ENCODE results near the gene URB1.

URB1 gene

GRCh38 chr21:32351428-32351827, 41.4 kb downstream of the URB1 start:
- H3K4me1 ChIP-seq (ENCODE audit: control insufficient read depth, insufficient read depth, low read length), result no peaks in the 10 kb centered on the region
- H3K9me3 ChIP-seq (ENCODE audit: control insufficient read depth, insufficient read depth, low read depth, low read length), result no peaks in the 10 kb centered on the region
- no peak overlapping the region for H3K27ac ChIP-seq (ENCODE audit: low read depth, low read length)
- H3K27me3 ChIP-seq (ENCODE audit: control insufficient read depth, insufficient read depth, low read length), result no peaks in the 10 kb centered on the region
- no peak overlapping the region for H3K9ac ChIP-seq (ENCODE audit: low read length)
- H3K36me3 ChIP-seq (ENCODE audit: control insufficient read depth, insufficient read depth, low read length), result peaks cover 100% of the 10 kb centered on the region
- H3K4me3 ChIP-seq (ENCODE audit: low read depth, low read length), result no peak overlapping the region

DNA sequence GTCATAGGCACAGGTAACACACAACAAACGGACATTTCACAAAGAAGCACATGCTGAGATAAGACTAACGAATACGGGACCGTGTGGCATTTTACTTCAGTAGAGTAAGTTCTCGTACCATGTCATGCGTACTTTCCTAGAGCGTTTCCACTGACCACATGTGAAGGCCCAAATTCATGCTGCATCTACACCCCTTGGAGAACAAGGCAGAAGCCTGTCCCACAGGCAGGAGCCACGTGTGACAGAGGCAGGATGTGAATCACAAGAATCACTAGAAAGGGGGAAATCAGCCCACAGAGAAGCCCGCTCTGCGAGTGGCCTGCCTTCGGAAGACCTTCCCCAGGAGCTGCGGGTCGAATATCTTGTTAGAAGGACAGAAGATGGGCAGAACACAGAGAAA, 41.8 kb downstream of the URB1 start:
- H3K4me1 ChIP-seq (ENCODE audit: control insufficient read depth, insufficient read depth, low read length), result no peaks in the 10 kb centered on the region
- H3K4me3 ChIP-seq (ENCODE audit: low read depth, low read length), result no peak overlapping the region
- no peak overlapping the region for H3K27ac ChIP-seq (ENCODE audit: low read depth, low read length)
- H3K9me3 ChIP-seq (ENCODE audit: control insufficient read depth, insufficient read depth, low read depth, low read length), result no peaks in the 10 kb centered on the region
- peaks cover 100% of the 10 kb centered on the region for H3K36me3 ChIP-seq (ENCODE audit: control insufficient read depth, insufficient read depth, low read length)
- H3K9ac ChIP-seq (ENCODE audit: low read length), result no peak overlapping the region
- H3K27me3 ChIP-seq (ENCODE audit: control insufficient read depth, insufficient read depth, low read length), result no peaks in the 10 kb centered on the region

DNA sequence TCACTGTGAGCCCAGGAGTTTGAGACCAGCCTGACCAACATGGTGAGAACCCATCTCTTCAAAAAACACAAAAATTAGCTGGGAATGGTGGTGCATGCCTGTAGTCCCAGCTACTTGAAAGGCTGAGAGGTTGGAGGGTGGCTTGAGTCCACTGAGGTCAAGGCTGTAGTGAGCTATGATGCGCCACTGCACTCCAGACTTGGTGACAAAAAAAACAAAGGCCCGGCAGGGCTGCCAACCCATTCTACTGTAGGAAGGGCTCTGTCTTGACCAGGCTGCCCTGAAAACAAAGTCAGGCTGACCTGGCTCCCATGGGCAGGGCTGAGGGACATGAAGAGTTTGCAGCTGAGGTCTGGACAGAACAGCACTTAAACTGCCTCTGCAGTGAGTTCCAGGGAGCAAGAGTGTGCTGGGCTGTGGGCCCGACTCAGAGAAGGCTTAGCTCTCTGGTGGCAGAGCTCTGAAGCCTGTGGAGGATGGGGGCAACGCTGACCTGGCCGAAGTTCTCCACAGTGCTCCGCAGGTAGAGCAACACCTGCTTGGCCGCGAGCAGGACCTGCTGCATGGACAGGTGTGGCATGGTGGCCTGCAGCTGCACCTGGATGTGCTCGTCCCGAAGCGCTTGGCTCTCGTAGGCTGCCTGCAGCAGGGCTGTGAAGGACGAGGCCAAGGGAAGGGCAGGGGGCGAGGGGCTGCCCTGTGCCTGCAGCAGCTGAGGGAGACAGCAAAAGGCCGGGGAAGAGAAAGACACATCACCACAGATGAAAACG, 42.4 kb downstream of the URB1 start:
- no peaks in the 10 kb centered on the region for H3K9me3 ChIP-seq (ENCODE audit: control insufficient read depth, insufficient read depth, low read depth, low read length)
- no peaks in the 10 kb centered on the region for H3K4me1 ChIP-seq (ENCODE audit: control insufficient read depth, insufficient read depth, low read length)
- H3K4me3 ChIP-seq (ENCODE audit: low read depth, low read length), result no peak overlapping the region
- H3K27me3 ChIP-seq (ENCODE audit: control insufficient read depth, insufficient read depth, low read length), result no peaks in the 10 kb centered on the region
- no peak overlapping the region for H3K9ac ChIP-seq (ENCODE audit: low read length)
- peaks cover 100% of the 10 kb centered on the region for H3K36me3 ChIP-seq (ENCODE audit: control insufficient read depth, insufficient read depth, low read length)
- no peak overlapping the region for H3K27ac ChIP-seq (ENCODE audit: low read depth, low read length)

DNA sequence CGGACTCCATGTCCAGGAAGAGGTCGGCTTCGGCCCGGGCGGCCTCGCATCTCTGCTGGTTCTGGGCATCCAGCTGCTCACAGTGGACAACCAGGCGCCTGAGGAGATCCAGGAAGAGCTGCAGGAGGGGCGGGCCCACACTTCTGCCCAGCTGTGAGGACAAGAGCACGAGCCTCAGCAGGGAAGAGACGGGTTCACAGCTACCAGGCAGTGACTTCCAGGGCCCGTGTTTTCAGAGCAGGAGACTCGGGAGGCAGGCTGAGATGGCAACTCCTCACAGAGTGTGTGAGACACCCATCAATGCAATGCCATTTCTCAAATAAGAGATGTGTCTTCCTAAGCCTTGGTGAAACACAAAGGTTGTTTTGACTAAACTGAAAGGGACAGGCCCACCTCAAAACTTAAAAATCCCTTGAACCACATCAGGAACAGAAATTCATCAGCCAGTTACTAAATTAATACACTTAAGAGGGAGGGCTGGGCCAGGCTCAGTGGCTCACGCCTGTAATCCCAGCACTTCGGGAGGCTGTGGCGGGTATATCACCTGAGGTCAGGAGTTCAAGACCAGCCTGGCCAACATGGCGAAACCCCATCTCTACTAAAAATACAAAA, 43.4 kb downstream of the URB1 start:
- H3K9ac ChIP-seq (ENCODE audit: low read length), result no peak overlapping the region
- H3K27me3 ChIP-seq (ENCODE audit: control insufficient read depth, insufficient read depth, low read length), result no peaks in the 10 kb centered on the region
- H3K4me1 ChIP-seq (ENCODE audit: control insufficient read depth, insufficient read depth, low read length), result no peaks in the 10 kb centered on the region
- no peak overlapping the region for H3K4me3 ChIP-seq (ENCODE audit: low read depth, low read length)
- peaks cover 100% of the 10 kb centered on the region for H3K36me3 ChIP-seq (ENCODE audit: control insufficient read depth, insufficient read depth, low read length)
- H3K9me3 ChIP-seq (ENCODE audit: control insufficient read depth, insufficient read depth, low read depth, low read length), result 0 out of 2 replicates have a peak, but pooled peaks cover under 1% of the 10 kb centered on the region
- no peak overlapping the region for H3K27ac ChIP-seq (ENCODE audit: low read depth, low read length)

DNA sequence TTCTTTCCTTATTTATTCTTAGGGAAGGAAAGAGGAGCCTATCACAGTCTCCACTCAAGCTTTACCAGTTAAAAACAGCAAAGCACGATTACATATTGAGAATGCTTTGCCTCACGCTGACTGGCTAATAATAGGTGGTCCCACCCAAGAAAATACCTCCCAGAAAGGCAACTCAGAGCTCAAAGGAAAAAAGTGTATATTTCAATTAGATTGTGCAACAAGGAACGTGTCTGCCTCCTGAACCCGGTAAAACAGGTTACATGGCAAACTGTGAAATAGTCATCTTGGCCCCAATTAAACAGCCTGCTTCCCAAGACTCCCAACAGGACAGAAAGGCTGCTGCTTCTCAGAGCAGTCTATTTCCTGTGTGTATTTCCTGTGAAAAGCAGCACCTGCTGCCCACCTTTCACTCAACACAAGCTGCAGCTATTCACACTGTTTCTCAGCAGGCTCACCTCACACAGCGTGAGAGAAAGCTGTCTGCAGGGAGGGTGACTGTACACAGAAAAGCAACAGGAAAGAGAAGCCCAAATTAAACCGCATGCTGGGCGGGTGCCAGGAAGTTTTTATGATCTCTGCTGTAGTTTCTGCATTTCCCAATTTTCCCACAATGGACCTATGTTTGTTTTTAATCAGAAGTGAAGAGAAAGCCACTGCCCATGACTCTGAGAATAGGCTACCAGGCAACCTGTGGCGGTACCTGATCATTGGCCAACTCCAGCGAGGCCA, 44.0 kb downstream of the URB1 start:
- no peak overlapping the region for H3K27ac ChIP-seq (ENCODE audit: low read depth, low read length)

DNA sequence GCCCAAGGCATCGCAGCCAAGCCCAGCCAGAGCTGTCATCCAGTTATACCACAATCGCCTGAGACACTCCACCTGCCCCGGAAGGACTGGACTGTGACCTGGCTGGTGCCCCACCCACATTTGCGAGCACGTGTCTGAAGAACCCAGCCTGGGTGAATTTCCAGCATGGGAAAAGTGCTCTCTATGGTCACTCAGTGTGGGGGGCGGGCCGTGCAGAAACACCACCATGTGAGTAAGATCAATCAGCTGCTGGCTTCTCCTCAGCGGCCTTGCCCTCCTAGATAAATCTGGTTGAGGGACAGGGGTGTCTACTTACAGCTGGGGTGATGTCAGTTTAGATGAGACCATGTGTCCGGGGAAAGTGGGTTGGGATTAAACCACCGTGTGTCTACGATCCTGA, 44.8 kb downstream of the URB1 start:
- Histone ChIP-seq H3K9ac (ENCODE audit: low read length) (no peak overlapping the region), H3K4me3 (ENCODE audit: low read depth, low read length) (no peak overlapping the region), H3K36me3 (ENCODE audit: control insufficient read depth, insufficient read depth, low read length) (peaks cover 100% of the 10 kb centered on the region), H3K27ac (ENCODE audit: low read depth, low read length) (no peak overlapping the region), H3K27me3 (ENCODE audit: control insufficient read depth, insufficient read depth, low read length) (no peaks in the 10 kb centered on the region), H3K4me1 (ENCODE audit: control insufficient read depth, insufficient read depth, low read length) (no peaks in the 10 kb centered on the region), H3K9me3 (ENCODE audit: control insufficient read depth, insufficient read depth, low read depth, low read length) (0 out of 2 replicates have a peak, but pooled peaks cover 3% of the 10 kb centered on the region)

More for the DNA sequence above, 44.0 kb downstream of the URB1 start:
- Histone ChIP-seq H3K27me3 (ENCODE audit: control insufficient read depth, insufficient read depth, low read length) (no peaks in the 10 kb centered on the region), H3K9ac (ENCODE audit: low read length) (no peak overlapping the region), H3K4me3 (ENCODE audit: low read depth, low read length) (no peak overlapping the region), H3K4me1 (ENCODE audit: control insufficient read depth, insufficient read depth, low read length) (no peaks in the 10 kb centered on the region), H3K36me3 (ENCODE audit: control insufficient read depth, insufficient read depth, low read length) (peaks cover 100% of the 10 kb centered on the region), H3K9me3 (ENCODE audit: control insufficient read depth, insufficient read depth, low read depth, low read length) (0 out of 2 replicates have a peak, but pooled peaks cover 3% of the 10 kb centered on the region)

DNA sequence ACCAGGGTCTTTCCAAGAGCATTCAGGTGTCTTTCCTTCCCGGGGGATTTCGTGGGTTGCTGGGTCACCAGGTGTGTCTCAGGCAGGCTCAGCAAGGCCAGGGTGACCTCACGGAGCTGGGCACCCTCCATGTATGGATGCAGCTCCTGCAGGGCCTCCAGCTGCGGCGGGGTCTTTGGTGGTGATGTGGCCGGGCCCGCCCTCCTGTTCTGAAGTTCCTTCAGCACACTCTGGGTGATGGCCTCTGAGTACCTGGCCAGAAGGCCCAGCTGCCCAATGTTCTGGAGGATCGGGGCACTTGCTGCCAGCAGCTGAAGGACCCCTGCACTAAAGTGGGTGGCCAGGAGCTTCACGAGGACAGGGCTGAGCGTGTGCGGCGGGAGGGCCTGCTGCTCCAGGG, 45.5 kb downstream of the URB1 start:
- Histone ChIP-seq H3K36me3 (ENCODE audit: control insufficient read depth, insufficient read depth, low read length) (peaks cover 99% of the 10 kb centered on the region), H3K27ac (ENCODE audit: low read depth, low read length) (no peak overlapping the region; the same call in 1 of the 2 replicates), H3K27me3 (ENCODE audit: control insufficient read depth, insufficient read depth, low read length) (no peaks in the 10 kb centered on the region), H3K9ac (ENCODE audit: low read length) (no peak overlapping the region), H3K4me1 (ENCODE audit: control insufficient read depth, insufficient read depth, low read length) (no peaks in the 10 kb centered on the region), H3K9me3 (ENCODE audit: control insufficient read depth, insufficient read depth, low read depth, low read length) (0 out of 2 replicates have a peak, but pooled peaks cover 3% of the 10 kb centered on the region), H3K4me3 (ENCODE audit: low read depth, low read length) (no peak overlapping the region)

GRCh38 chr21:32346951-32347350, 45.9 kb downstream of the URB1 start:
- Histone ChIP-seq H3K9me3 (ENCODE audit: control insufficient read depth, insufficient read depth, low read depth, low read length) (0 out of 2 replicates have a peak, but pooled peaks cover 3% of the 10 kb centered on the region), H3K4me3 (ENCODE audit: low read depth, low read length) (no peak overlapping the region), H3K4me1 (ENCODE audit: control insufficient read depth, insufficient read depth, low read length) (no peaks in the 10 kb centered on the region), H3K27ac (ENCODE audit: low read depth, low read length) (no peak overlapping the region; the same call in 1 of the 2 replicates), H3K27me3 (ENCODE audit: control insufficient read depth, insufficient read depth, low read length) (no peaks in the 10 kb centered on the region), H3K9ac (ENCODE audit: low read length) (no peak overlapping the region), H3K36me3 (ENCODE audit: control insufficient read depth, insufficient read depth, low read length) (peaks cover 99% of the 10 kb centered on the region)

DNA sequence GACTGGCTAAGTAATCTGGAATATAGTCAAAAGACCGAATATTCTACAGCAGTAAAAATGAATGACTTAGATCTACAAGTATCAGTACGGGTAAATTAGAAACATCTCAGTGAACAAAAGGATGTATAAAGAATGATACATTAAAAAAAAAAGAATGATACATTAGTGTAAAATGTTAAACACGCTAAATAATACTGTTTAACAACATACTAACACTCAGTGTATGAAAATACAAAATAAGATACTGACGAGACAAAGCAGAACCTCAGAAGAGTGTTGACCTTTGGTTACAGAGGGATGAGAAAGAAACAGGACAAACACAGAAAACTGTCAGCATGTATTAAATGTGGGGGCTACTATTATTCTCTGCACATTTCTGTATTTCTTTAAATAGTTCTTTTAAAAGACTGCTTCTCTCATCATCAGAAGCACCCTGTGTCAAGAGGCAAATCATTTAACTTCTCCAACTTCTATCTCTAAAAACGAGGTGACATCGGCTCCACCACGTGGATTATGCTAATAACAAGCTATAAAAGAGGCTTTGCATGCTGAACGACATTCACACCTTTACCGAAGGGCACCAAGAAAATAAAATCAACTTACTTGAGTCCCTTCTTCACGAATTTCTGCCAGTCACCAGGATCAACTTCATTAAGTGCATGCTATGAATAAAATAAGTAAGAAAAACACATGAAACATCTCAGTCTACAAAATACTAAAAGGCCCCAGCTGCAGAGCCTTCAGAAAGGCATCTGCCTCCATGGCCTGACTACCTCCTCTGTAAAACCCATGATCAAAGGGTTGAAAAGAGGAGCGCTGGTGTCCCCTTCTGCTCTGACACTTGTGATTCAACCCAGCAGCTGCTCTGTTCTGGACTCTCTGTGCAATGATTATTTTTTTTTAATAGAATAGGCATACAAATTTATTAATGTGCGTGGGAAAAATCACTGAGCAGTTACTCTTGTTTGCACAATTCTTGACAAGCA, 51.7 kb downstream of the URB1 start:
- Histone ChIP-seq H3K27ac (ENCODE audit: low read depth, low read length) (no peak overlapping the region), H3K9me3 (ENCODE audit: control insufficient read depth, insufficient read depth, low read depth, low read length) (0 out of 2 replicates have a peak, but pooled peaks cover 3% of the 10 kb centered on the region), H3K27me3 (ENCODE audit: control insufficient read depth, insufficient read depth, low read length) (no peaks in the 10 kb centered on the region), H3K9ac (ENCODE audit: low read length) (no peak overlapping the region), H3K4me1 (ENCODE audit: control insufficient read depth, insufficient read depth, low read length) (0 out of 2 replicates have a peak, but pooled peaks cover 4% of the 10 kb centered on the region), H3K4me3 (ENCODE audit: low read depth, low read length) (no peak overlapping the region), H3K36me3 (ENCODE audit: control insufficient read depth, insufficient read depth, low read length) (peaks cover 95% of the 10 kb centered on the region)

- H3K4me1 ChIP-seq (ENCODE audit: control insufficient read depth, insufficient read depth, low read length), result peaks cover 11% of the 10 kb centered on the region; the same call in 1 of the 2 replicates
- no peak overlapping the region for H3K9ac ChIP-seq (ENCODE audit: low read length)
- H3K9me3 ChIP-seq (ENCODE audit: control insufficient read depth, insufficient read depth, low read depth, low read length), result no peaks in the 10 kb centered on the region
- H3K27ac ChIP-seq (ENCODE audit: low read depth, low read length), result no peak overlapping the region
- H3K4me3 ChIP-seq (ENCODE audit: low read depth, low read length), result no peak overlapping the region
- no peaks in the 10 kb centered on the region for H3K27me3 ChIP-seq (ENCODE audit: control insufficient read depth, insufficient read depth, low read length)
- H3K36me3 ChIP-seq (ENCODE audit: control insufficient read depth, insufficient read depth, low read length), result peaks cover 95% of the 10 kb centered on the region
Measured at GRCh38 chr21:32338209-32338921, 54.4 kb downstream of the URB1 start.
